ENCODE data around the gene FLT1.

The FLT1 gene

DNA sequence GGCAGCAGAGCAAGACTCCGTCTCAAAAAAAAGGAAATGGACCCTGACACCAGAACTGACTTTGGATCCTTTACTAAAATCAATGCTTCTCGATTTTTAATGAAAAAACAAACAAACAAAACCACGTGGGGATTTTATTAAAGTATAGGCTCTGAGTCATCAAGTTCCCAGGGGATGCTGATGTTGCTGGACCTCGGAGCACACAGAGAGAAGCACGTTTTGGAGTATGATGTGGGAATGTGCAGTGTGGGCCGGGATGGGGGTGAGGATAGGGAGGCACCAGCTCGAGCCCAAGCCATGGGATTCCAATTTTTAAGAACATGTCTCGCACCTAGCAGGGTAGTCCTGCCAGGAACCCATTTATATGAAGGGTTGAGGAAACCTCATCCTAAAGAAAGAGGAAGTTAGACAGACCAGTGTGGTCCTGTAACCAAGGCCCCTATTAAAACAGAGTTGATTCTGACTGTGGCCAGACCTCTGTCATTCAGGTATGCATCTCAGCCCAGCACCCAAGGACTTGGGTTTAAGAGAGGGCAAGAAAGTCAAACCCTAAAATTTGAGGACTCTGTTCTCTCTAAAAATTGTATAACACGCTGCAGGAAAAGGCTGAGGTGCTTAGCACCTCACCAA is 6.4 kb downstream of the FLT1 start:
- H3K27ac ChIP-seq = no peak overlapping the region
- TF ChIP-seq ZFX (IDR thresholded peaks at IDR 0.05; ENCODE audit: borderline replicate concordance) = no peak
- TF ChIP-seq, protein P1, sequence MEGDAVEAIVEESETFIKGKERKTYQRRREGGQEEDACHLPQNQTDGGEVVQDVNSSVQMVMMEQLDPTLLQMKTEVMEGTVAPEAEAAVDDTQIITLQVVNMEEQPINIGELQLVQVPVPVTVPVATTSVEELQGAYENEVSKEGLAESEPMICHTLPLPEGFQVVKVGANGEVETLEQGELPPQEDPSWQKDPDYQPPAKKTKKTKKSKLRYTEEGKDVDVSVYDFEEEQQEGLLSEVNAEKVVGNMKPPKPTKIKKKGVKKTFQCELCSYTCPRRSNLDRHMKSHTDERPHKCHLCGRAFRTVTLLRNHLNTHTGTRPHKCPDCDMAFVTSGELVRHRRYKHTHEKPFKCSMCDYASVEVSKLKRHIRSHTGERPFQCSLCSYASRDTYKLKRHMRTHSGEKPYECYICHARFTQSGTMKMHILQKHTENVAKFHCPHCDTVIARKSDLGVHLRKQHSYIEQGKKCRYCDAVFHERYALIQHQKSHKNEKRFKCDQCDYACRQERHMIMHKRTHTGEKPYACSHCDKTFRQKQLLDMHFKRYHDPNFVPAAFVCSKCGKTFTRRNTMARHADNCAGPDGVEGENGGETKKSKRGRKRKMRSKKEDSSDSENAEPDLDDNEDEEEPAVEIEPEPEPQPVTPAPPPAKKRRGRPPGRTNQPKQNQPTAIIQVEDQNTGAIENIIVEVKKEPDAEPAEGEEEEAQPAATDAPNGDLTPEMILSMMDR (IDR thresholded peaks at IDR 0.05) = no peak

DNA sequence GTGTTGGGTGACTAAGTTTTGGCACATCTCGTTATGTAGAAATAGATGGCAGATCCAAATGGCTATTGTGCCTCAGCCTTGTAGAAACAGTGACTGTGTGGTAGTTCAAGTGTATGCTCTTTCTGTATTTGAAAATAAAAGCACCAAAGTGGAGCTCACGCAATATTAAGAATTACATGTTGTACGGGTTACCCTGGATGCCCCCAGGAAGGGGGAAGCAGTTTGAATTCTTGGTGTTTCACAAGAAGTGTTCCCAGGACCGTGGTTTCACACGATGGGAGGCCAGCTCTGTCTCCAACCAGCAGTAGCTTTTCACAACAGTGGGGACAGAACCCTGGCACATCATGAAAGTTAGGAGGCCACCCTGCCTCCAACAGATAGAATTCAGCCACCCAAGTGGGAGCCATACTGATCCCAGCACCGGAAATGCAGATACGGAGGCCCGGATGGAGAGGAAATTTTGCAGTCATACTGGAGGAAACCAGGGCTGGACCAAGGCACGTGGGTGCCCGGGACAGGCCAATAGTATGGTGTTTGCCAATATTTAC is 8.9 kb downstream of the FLT1 start:
- TF ChIP-seq, protein P1 (IDR thresholded peaks at IDR 0.05) = no peak
- TF ChIP-seq ZFX (IDR thresholded peaks at IDR 0.05; ENCODE audit: borderline replicate concordance) = no peak
- H3K27ac ChIP-seq = no peak overlapping the region

DNA sequence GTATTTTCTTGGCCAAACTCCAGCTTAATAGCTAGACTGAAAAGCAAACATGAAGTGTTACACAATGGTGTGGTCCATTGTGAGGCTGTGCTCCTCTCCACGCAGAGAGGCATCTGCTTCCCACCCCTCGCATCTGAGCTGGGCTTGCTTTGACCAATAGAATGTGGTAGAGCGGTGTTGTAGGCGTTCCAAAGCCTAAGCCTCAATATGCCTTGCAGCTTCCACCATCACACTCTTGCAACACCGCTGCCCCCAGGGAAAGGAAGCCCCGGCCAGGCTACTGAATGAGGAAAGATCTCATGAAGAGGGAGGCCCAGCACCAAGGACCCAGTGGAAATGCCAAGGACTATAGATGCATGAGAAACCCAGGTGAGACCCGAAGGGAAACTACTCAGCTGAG is 9.4 kb downstream of the FLT1 start:
- no peak for TF ChIP-seq ZFX (IDR thresholded peaks at IDR 0.05; ENCODE audit: borderline replicate concordance)
- TF ChIP-seq, protein P1 (IDR thresholded peaks at IDR 0.05) = no peak
- H3K27ac ChIP-seq = no peak overlapping the region

DNA sequence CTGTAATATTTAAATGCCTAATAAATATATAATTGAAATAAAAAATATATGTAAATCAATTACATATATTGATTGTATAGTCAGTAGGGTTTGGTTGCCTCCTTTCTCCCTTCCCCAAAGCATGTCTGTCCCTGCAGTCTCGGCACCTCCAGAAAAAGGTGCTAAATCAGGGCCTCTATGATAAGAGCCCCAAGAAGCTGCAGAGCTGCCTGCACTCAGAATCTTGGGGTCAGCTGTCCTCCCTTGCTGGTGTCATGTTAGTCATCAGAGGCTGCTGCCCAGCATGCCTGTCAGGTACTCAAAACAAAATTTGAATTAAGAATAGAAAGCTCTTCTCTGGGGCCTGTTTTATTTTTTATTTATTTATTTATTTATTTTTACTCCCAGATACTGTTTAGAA is 9.8 kb downstream of the FLT1 start:
- TF ChIP-seq ZFX (IDR thresholded peaks at IDR 0.05; ENCODE audit: borderline replicate concordance) = no peak
- TF ChIP-seq, protein P1 (IDR thresholded peaks at IDR 0.05) = no peak
- no peak overlapping the region for H3K27ac ChIP-seq

DNA sequence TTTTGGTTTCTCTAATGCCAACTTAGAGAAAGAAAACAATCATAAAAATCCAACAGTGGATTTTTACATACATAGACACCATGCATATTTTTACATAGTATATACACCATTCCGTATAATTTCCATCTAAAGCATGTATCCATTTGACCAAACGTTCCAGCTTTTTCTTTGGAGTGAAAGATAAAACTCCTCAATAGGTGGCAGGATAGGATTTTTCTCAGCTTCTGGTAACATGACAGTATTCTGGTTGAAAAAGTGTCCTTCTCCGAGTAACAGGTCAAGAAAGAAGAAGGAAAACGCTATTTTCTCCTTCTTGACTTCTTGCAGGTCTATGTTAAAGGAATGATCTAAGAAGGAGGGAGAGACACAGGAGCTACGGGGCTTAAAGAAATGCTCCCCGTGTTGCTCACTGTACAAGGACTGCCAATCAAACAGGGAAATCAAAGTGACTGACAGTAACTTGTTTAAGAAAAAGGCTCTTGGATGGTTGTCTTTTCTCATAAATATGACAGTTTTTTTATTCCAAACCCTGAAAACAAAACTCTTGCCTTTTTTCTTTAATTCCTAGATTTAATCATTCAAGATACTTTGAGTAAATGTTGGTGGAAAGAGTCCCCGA is 11.5 kb downstream of the FLT1 start:
- no peak overlapping the region for H3K27ac ChIP-seq
- TF ChIP-seq, protein P1 (IDR thresholded peaks at IDR 0.05) = no peak
- TF ChIP-seq ZFX (IDR thresholded peaks at IDR 0.05; ENCODE audit: borderline replicate concordance) = no peak

DNA sequence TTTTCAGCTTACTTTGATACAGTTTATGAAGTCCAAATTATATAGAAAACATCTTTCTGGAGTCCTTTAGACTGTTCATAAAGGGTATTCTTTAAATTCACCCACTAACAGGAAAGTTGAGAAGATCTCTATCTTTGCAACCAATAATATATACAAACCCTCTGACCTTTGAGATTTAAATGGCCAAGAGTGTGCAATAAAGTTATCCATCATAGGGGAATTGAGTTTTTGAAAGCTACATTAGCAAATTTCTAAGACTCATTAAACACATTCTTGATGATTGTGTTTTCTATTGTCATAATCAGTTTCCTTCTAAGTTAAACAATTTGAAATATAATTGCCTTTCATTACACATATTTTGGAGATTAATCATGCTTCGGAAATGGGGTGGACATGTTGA is 15.9 kb downstream of the FLT1 start:
- no peak overlapping the region for H3K27ac ChIP-seq
- TF ChIP-seq ZFX (IDR thresholded peaks at IDR 0.05; ENCODE audit: borderline replicate concordance) = no peak
- TF ChIP-seq, protein P1 (IDR thresholded peaks at IDR 0.05) = no peak

DNA sequence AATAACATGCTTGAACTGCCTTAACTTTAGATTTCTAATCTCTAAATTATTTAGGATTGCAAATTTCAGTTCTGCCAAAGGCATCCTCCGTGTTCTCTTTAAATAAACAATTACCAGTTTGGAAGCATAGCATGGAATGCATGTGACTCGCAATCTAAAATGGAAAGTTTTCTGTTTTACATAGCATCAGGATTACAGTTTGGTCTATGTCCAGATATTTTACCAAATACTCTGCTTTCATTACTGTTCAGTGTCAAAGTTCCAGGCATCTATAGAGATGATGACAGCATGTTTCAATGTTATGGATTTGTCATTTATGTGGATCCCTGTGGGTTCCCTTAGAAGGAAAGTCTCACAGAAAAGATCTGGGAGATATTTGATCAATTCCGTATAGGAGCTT is 16.8 kb downstream of the FLT1 start:
- TF ChIP-seq, protein P1 (IDR thresholded peaks at IDR 0.05) = no peak
- no peak for TF ChIP-seq ZFX (IDR thresholded peaks at IDR 0.05; ENCODE audit: borderline replicate concordance)
- H3K27ac ChIP-seq = no peak overlapping the region

Data from 22Rv1 (cell line).